ENCODE measurements around the gene CLHC1. TPM values are rescaled to one million over a fixed set of nuclear protein-coding genes. Genes with fewer than 3 reads are reported as not detected.
"Not testable (repeated sequence)": the region's sequence is repeated elsewhere in the genome, so short reads cannot be mapped to it uniquely, and the experiment has no call there.

The CLHC1 gene
- total RNA-seq, 1 donor from 2014 or later = 18.5 TPM

DNA sequence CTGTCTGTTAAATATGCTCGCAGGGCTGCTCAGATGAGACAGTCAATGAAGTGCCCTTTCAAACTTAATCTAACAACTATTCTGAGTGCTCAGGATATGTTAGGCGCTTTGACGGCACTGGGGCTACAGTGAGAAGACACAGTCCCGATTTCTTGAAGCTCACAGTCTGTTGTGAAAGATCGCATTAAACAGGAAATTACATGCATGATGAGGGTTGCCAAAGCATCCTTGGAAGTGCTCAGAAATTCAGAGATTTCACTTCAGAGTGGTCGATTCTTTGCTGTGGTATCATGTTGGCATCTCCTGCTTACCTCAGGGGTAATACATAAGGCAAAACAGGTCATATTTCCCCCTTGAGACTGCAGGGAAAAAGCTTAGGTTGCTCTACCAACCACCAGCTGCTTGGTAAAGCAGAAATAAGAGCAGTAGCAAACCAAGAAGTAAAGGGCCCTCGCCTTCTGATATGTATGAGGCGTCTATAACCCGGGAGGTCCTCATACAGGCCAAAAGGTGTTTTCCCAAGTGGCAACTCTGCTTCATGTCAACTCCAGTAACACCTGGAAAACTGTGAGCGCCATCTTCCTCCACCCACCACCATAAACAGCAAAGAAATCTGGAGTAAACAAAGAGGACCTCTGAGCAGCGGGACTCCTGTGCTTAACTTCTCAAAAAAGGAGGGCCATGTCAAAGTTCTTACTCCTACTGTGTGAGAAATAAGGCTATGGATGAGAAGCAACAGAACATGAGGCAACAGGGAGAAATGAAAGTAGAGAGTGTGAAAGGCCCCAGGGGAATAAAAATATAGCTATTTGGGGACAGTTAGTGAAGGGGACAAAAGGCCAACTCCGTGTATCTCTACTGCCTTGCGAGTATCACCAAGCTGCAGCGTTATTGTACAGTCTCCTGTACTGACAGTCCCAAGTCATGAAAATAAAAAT is 79.3 kb downstream of the CLHC1 start:
- DNase-seq = no peak

DNA sequence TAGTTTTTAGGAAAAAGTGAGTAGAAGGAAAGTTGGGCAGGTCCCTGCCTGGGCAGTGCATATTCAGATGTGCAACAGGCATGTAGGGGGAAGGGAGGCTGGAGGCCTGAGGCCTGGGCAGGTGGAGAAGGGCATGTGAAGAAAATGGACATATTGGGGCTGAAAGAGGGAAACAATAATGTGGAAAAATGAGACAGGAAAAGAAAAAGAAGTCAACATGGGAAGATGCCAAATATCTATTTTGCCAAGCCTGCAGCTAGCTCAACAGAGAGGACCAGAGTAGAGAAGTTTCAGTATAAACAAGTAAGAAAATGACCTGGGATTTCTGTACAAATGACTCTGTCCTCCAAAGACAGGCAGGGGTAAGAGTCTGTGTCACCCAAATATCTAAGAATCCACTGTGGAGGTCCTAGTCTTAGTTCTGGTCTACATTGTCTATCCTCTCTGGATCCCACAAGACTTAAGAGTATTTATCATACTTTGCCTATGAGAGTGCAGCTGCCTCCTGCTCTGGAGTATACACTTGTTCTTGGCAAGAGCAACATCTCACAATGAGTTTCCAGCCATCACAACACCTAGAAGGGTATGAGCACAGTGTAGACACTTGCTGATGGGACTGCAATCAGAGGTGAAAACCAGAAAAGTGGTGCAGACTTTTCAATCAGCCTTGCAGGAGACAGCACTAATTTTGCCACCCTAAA is 80.2 kb downstream of the CLHC1 start:
- no peak for DNase-seq

DNA sequence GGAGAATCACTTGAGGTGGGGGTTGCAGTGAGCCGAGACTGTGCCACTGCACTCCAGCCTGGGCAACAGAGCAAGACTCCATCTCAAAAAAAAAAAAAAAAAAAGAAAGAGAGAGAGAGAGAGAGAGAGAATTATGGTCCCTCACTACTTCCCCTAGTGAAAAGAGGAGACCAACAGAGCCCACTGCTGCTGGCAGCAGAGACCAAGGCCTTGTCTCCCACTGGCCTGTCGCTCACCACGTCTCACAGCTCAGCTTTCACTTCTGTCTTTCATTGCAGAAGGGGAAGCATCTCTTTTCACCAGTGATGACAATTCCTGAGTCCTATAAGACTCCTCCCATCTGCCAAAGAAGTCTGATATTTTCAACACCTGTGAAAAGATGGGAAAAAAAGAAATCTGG is 81.3 kb downstream of the CLHC1 start:
- no peak for DNase-seq

DNA sequence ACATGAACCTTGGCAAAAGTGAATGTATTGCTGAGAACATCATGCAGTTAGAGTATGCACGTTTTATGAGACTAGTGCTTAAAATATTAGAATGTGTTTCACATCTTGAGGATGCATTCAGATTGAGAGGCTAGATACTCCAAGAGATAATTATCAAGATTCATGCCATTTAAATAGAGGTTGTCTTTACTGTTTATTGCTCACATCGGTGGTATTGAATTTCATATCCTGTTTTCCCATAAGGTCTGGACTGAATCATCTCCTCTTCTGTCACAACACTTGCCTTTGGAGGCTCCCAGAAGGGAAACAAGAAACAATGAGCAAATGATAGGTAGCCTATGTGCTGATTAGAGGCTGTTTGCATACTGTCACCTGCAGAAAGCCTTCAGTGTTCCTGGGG is 83.8 kb downstream of the CLHC1 start:
- DNase-seq = no peak

GRCh38 chr2:55147531-55147930 is 84.6 kb downstream of the CLHC1 start:
- DNase-seq = no peak

GRCh38 chr2:55147041-55147440 is 85.1 kb downstream of the CLHC1 start:
- no peak for DNase-seq

DNA sequence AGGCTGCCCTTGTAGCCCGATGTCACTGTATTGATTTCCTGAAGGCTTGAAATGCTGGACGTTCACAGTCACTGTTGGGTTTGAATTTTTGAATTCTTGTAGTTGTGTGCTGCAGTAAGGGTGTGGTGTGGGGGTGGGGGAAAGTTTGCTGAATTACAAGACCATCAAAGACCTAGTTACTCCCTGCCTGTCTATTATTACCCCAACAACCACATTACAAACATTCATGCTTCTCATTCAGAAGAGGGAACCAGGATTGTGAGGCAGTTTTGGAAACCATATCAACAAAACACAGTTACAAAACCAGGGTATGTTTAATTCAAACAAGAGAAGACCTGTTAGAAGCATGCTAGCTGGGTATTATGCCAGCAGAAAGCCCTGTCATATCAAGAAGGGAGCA is 85.8 kb downstream of the CLHC1 start:
- DNase-seq = no peak

- DNase-seq = no peak
Observed at GRCh38 chr2:55144922-55145820, 86.9 kb downstream of the CLHC1 start.

GRCh38 chr2:55143706-55144105 is 88.4 kb downstream of the CLHC1 start:
- DNase-seq = not testable (repeated sequence)

GRCh38 chr2:55142518-55142917 is 89.6 kb downstream of the CLHC1 start:
- no peak for DNase-seq

GRCh38 chr2:55141572-55142413 is 90.3 kb downstream of the CLHC1 start:
- no peak for DNase-seq

DNA sequence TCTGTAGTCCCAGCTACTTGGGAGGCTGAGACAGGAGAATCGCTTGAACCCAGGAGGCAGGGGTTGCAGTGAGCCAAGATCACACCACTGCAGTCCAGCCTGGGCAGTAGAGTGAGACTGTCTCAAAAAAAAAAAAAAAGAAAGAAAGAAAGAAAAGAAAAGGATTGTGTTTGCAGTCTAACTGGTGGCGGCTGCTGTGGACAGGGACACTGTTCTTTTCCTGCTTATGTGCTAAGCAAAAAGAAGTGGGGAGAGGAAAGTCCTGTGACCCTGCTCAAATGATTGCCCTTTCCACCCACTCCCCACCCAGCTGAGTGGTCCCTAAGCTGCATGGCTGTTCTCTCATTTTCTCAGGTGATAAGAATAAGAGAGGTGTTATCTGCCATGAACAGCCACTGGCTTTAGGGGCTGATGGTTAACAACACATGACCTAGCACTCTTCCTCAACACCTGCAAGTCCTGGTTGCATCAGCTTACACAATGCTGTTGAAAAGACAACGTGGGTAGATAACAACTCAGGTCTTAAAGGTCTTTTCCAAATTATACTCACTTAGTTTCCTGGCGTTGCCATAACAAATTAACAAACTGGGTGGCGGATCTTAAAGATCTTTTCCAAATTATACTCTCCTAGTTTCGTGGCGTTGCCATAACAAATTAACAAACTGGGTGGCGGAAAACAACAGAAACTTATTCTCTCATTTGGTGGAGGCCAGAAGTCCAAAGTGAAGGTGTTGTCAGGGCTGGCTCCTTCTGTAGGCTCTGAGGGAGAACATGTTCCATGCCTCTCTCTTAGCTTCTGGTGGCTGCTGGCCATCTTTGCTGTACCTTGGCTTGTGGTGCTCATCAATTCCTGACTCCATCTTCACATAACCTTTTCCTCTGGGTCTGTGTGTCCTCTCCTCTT is 91.5 kb downstream of the CLHC1 start:
- DNase-seq = no peak

- no peak for DNase-seq
Observed at GRCh38 chr2:55139305-55139704, 92.8 kb downstream of the CLHC1 start.

GRCh38 chr2:55138882-55139229 is 93.2 kb downstream of the CLHC1 start:
- no peak for DNase-seq

DNA sequence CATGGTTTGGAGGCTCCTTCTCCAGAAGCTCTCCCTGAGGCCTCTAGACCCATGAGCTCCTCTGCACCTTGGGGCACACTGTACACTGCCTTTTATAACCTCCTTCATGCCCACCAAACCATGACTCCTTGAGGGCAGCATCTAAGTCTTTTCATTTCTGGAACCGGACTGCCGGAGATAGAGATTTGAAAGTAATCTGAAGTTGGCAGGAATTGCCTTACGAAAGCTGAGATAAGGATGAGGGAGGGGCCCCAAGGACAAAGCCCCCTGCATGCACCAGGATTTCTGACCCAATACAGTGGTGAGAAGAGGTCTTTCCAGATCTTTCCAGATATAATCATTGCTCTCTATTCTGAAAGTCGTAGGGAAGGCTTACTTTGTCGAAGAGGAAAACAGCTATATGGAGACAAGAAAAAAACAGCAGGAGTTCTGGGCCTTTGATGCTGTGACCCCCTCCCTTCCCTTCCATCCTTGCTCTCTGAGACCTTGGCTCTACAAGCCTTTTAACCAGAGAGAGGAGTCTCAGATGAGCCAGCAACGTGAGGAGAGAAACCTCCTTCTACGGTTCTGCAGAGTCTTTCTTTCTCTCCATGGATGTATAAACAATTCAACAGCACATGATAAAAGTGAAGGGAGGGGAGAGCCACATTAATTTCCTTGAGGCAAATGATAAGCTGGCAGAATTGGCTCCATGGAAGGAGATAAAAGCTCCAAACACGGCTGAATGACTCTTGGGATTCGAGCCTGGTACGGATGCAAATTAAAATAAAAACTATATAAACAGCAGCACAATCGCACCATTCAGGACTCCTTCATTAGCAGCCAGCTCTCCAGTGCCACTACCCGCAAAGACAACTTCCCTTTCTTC is 93.8 kb downstream of the CLHC1 start:
- DNase-seq = no peak

DNA sequence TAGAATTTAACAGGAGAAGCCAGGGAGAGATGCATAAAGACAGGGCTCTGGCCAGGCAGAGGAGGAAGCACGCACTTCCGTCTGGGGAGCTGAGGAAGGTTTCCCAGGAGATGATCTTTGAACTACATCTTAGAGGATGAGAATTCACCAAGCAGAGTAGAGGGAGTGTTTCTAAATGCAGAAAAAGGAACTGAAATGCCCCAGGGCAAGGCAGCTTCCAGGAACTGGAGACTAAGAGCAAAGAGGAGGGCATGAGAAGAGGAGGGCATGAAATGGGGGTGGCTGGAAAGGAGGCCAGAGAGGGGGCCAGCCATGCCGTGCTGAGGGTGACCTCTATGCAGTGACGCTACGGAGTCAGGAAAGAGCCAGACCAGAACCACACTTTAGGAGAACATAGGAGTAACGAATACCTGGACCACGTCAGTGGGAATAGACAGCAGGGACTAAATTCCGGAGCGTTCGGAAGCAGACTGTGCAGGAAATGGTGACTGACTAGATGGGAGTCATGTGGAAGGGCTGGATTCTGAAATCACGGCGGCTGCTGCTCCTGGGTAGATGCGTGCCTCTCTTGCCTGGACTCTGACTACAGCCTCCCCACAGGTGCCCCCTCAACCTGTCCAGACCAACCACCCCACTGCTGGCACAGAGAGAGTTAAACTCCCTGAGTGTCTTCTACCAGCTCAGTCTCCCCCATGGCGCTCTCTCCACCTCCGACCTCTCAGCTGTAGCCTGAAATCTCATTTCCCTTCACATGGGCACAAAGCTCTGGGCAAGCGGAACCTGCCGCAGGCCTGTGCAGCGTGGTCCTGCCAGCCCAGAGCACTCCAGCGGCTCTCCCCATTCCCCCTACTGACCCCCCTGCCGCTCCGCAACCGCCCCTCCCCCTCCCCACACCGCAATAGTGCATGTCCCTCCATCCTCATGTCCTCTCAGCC is 94.8 kb downstream of the CLHC1 start:
- DNase-seq = no peak

- no peak for DNase-seq
Observed at GRCh38 chr2:55136138-55136541, 96.0 kb downstream of the CLHC1 start.

GRCh38 chr2:55135491-55135890 is 96.6 kb downstream of the CLHC1 start:
- DNase-seq = no peak

Data from tongue (tissue), 2 donors.